Measurements from ENCODE around the gene ZNF121.

The ZNF121 gene

DNA sequence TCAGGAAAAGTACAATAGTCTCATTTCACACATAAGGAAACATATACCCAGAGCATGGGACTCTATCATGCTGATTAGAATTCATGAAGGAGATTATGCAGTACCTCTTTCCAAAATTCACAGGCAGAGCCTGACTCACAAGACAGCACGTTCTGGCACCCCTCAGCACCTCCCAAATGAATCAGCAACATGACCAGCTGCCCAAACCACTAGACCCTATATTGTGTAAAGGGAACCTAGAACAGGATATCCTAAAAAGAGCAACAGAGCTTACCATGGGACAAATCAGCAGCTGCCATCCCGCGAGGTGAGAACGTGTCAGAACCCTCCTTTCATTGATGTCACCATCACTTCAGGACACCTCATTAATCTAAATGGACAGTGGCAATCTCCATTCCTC is 48.4 kb downstream of the ZNF121 start:
- no peak for DNase-seq (ENCODE audit: low read depth)
- H3K4me3 ChIP-seq (ENCODE audit: low read depth, low read length) = no peak overlapping the region
- no peak for TF ChIP-seq CTCF (IDR thresholded peaks at IDR 0.05; ENCODE audit: control insufficient read depth, extremely low read depth, insufficient read depth)

DNA sequence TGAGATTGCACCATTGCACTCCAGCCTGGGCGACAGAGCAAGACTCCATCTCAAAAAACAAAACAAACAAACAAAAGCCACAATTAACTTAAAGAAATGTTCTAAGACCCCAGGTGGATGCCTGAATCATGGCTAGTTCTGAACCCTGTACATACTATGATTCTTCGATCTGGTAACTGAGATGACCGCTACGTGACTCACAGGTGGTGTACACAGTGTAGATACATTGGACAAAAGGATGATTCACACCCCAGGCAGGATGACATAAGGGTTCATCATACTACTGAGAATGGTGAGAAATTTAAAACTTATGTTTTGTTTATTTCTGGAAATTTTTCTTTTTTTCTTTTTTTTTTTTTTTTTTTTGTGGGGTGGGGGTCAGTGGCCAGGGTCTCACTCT is 52.4 kb downstream of the ZNF121 start:
- TF ChIP-seq CTCF (IDR thresholded peaks at IDR 0.05; ENCODE audit: control insufficient read depth, extremely low read depth, insufficient read depth) = no peak
- H3K4me3 ChIP-seq (ENCODE audit: low read depth, low read length) = no peak overlapping the region
- no peak for DNase-seq (ENCODE audit: low read depth)

DNA sequence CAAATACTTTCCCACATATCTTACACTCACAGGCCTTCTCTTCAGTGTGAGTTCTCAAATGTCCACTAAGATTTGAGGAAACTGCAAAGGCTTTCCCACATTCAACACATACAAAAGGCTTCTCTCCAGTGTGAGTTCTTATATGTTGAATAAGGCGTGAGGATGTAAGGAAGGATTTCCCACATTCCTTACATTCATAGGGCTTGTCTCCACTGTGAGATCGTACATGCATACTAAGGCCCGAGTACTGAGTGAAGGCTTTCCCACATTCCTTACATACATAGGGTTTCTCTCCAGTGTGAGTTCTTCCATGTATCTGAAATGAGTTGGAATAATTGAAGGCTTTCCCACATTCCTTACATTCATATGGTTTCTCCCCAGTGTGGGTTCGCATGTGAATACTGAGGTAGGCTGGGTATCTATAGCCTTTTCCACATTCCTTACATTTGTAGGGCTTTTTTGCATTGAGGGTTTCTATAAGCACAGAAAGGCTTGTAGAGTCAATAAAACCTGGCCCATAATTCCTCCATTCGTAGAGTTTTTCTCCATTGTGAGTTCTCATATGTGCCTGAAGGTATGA is 55.5 kb downstream of the ZNF121 start:
- no peak for DNase-seq (ENCODE audit: low read depth)
- no peak for TF ChIP-seq CTCF (IDR thresholded peaks at IDR 0.05; ENCODE audit: control insufficient read depth, extremely low read depth, insufficient read depth)
- no peak overlapping the region for H3K4me3 ChIP-seq (ENCODE audit: low read depth, low read length)

DNA sequence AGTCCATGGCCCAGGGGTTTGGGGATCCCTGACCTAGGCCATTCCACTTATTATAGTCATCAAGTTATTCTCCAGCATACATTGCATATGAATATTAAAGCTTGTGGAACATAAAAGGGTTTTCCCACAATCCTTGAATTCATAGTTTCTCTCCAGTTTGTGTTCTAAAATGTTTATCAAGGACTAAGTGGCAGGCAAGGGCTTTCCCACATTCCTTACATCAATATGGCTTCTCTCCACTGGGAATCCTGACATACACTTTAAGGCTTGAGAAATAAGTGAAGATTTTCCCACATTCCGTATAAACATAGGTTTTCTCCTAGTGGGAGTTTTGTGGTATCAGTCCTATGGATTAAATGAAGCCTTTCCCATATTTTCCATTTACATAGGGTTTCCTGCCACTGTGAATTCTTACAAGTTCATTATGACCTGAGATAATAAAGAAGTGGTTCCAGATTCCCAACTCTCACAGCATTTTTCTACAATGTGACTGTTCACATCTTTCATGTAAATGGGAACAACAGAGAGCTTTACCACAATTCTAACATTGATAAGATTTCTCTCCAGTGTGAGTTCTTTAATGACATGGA is 60.3 kb downstream of the ZNF121 start:
- H3K4me3 ChIP-seq (ENCODE audit: low read depth, low read length) = no peak overlapping the region
- TF ChIP-seq CTCF (IDR thresholded peaks at IDR 0.05; ENCODE audit: control insufficient read depth, extremely low read depth, insufficient read depth) = no peak
- DNase-seq (ENCODE audit: low read depth) = no peak
